IMR-90 (cell line): ENCODE measurements around the gene GPRIN2. TPM values are rescaled to one million over a fixed set of nuclear protein-coding genes. Genes with fewer than 3 reads are reported as not detected.
A peak's percentile ranks its signal among the peaks of the same experiment; 100 is the strongest.
"Not testable (repeated sequence)": the region's sequence is repeated elsewhere in the genome, so short reads cannot be mapped to it uniquely, and the experiment has no call there.

Experiments
- ATAC-seq: fragments of 200-7000 bp; cut with Tn5 transposase; 2 replicates; pipeline ENCODE4 v1.9.1; 2020; ENCODE audit warnings: low read depth, mild to moderate bottlenecking, moderate library complexity
- BruUV-seq: library from RNA; stranded (reverse); fragments of 400-500 nt; replicated peaks from 2 replicates; lab custom pipeline; 2021; lab: Mats Ljungman, UMichigan
- CTCF ChIA-PET: fragments of 300-600 bp; formaldehyde crosslinking; extraction: SDS; loops from one replicate; lab custom pipeline; 2021; ENCODE audit warnings: antibody characterized with exemption; lab: Yijun Ruan, JAX
- POLR2A ChIA-PET: fragments of 300-600 bp; sonication (Branson Sonifier 250); formaldehyde crosslinking; loops from one replicate; lab custom pipeline; 2022; ENCODE audit warnings: antibody characterized with exemption; ENCODE audit not compliant: unreplicated experiment; lab: Charles Lee
- DNase-seq: peaks from one replicate; pipeline ENCODE4 v3.0.0; 2013
- H2AFZ ChIP-seq: replicated peaks from 2 replicates; pipeline ENCODE3; 2013; ENCODE audit warnings: low read length, mild to moderate bottlenecking; ENCODE audit not compliant: poor library complexity
- H2AK5ac ChIP-seq: 2 replicates; pipeline ENCODE4 v1.6.1; 2013; ENCODE audit warnings: low read depth, low read length, inconsistent platforms
- H2AK9ac ChIP-seq: replicated peaks from 2 replicates; pipeline ENCODE3; 2013; ENCODE audit warnings: mild to moderate bottlenecking, low read depth, low read length, moderate library complexity; ENCODE audit not compliant: poor library complexity
- H2BK120ac ChIP-seq: 2 replicates; pipeline ENCODE4 v1.6.1; 2013; ENCODE audit warnings: low read depth, low read length, inconsistent platforms
- H2BK15ac ChIP-seq: 3 replicates; pipeline ENCODE4 v1.6.1; 2013; ENCODE audit warnings: low read depth, low read length, inconsistent platforms
- H2BK20ac ChIP-seq: 2 replicates; pipeline ENCODE4 v1.6.1; 2013; ENCODE audit warnings: low read depth, mild to moderate bottlenecking, inconsistent platforms, low read length, moderate library complexity
- H2BK5ac ChIP-seq: 2 replicates; pipeline ENCODE4 v1.6.1; 2013; ENCODE audit warnings: mild to moderate bottlenecking, low read depth, low read length, inconsistent platforms; ENCODE audit not compliant: poor library complexity, severe bottlenecking
- H3K14ac ChIP-seq: replicated peaks from 2 replicates; pipeline ENCODE4 v1.6.1; 2013; ENCODE audit warnings: low read depth, low read length, inconsistent platforms
- H3K18ac ChIP-seq: 2 replicates; pipeline ENCODE4 v1.6.1; 2013; ENCODE audit warnings: low read depth, low read length, control low read depth
- H3K23ac ChIP-seq: 2 replicates; pipeline ENCODE4 v1.6.1; 2013; ENCODE audit warnings: low read depth, low read length, inconsistent platforms
- H3K27ac ChIP-seq: 2 replicates; pipeline ENCODE4 v1.5.1; 2013; ENCODE audit warnings: mild to moderate bottlenecking, control low read depth, low read length; ENCODE audit not compliant: insufficient read depth
- H3K27me3 ChIP-seq: 2 replicates; pipeline ENCODE4 v1.6.1; 2013; ENCODE audit warnings: low read length; ENCODE audit not compliant: control insufficient read depth, insufficient read depth
- H3K36me3 ChIP-seq: 2 replicates; pipeline ENCODE4 v1.6.1; 2013; ENCODE audit warnings: low read length, mixed read lengths; ENCODE audit not compliant: control insufficient read depth, insufficient read depth
- H3K4ac ChIP-seq: 2 replicates; pipeline ENCODE4 v1.6.1; 2013; ENCODE audit warnings: low read depth, low read length, inconsistent platforms
- H3K4me1 ChIP-seq: 2 replicates; pipeline ENCODE4 v1.6.1; 2013; ENCODE audit warnings: low read length, mixed read lengths; ENCODE audit not compliant: control insufficient read depth, insufficient read depth
- H3K4me2 ChIP-seq: 2 replicates; pipeline ENCODE4 v1.6.1; 2013; ENCODE audit warnings: low read depth, mild to moderate bottlenecking, control low read depth, low read length, moderate library complexity
- H3K4me3 ChIP-seq: 2 replicates; pipeline ENCODE4 v1.5.1; 2013; ENCODE audit warnings: low read depth, mild to moderate bottlenecking, control low read depth, low read length, moderate library complexity; ENCODE audit not compliant: insufficient read depth
- H3K56ac ChIP-seq: 2 replicates; pipeline ENCODE4 v1.6.1; 2013; ENCODE audit warnings: low read length, inconsistent platforms; ENCODE audit not compliant: insufficient read depth; ENCODE audit errors: extremely low read depth
- H3K79me1 ChIP-seq, 2 experiments: 2 replicates each; pipeline ENCODE4 v1.6.1; 2013; ENCODE audit warnings: low read length in 2 of 2, inconsistent platforms in 1 of 2, low read depth in 1 of 2
- H3K9ac ChIP-seq: 2 replicates; pipeline ENCODE4 v1.6.1; 2013; ENCODE audit warnings: low read depth, low read length, control low read depth
- H3K9me1 ChIP-seq: 2 replicates; pipeline ENCODE4 v1.6.1; 2013; ENCODE audit warnings: low read length, inconsistent platforms; ENCODE audit not compliant: insufficient read depth
- H3K9me3 ChIP-seq: 2 replicates; pipeline ENCODE4 v1.6.1; 2013; ENCODE audit warnings: low read length; ENCODE audit not compliant: control insufficient read depth, insufficient read depth
- H4K20me1 ChIP-seq: 2 replicates; pipeline ENCODE4 v1.6.1; 2013; ENCODE audit warnings: low read length, inconsistent platforms; ENCODE audit not compliant: insufficient read depth
- H4K5ac ChIP-seq: 2 replicates; pipeline ENCODE4 v1.6.1; 2013; ENCODE audit warnings: mild to moderate bottlenecking, low read depth, low read length, control low read depth
- H4K8ac ChIP-seq, 2 experiments: 2 replicates each; pipeline ENCODE4 v1.6.1; 2013; ENCODE audit warnings: low read depth in 2 of 2, low read length in 2 of 2, control low read depth in 1 of 2, inconsistent platforms in 1 of 2
- H4K91ac ChIP-seq: 2 replicates; pipeline ENCODE4 v1.6.1; 2013; ENCODE audit warnings: low read depth, low read length, inconsistent platforms; ENCODE audit not compliant: insufficient read depth
- WGBS, 2 experiments: methylation state at CpG; one replicate each; pipeline versions ENCODE4 v1.1.5 to v1.1.7; 2013; ENCODE audit warnings: missing lambda C conversion rate in 2 of 2; ENCODE audit not compliant: insufficient read length in 1 of 2; ENCODE audit errors: extremely low coverage in 2 of 2; 5-methylcytosine and 5-hydroxymethylcytosine counted together
- dilution Hi-C: fragments of 300-500 bp; cut with HindIII; formaldehyde crosslinking; loops from one replicate; pipeline ENCODE4 v1.14.3; 2018; ENCODE audit warnings: low sequenced_read_pairs; ENCODE audit not compliant: unreplicated experiment
- in situ Hi-C: fragments of 300-500 bp; cut with MboI; formaldehyde crosslinking; loops from 3 replicates; pipeline ENCODE4 v1.14.3; 2019; ENCODE audit warnings: low sequenced_read_pairs, inconsistent platforms, mixed read lengths
- intact Hi-C: fragments of 100-400 bp; cut with micrococcal nuclease; formaldehyde crosslinking; loops from 2 replicates; pipeline ENCODE4 v1.10.0; 2022
- polyA plus RNA-seq, 3 experiments: library from polyadenylated mRNA; depleted of rRNA; stranded (reverse); fragments of >200 nt; gene quantifications; 2 replicates each; pipeline ENCODE4 v1.2.3, GENCODE V29; 2012; ENCODE audit warnings: low replicate concordance in 1 of 3
- total RNA-seq: library from RNA; depleted of rRNA; stranded (reverse); fragments of >200 nt; gene quantifications from 2 replicates; pipeline ENCODE4 v1.2.3, GENCODE V29; 2012

The GPRIN2 gene
- total and polyA plus RNA-seq, 2 of the 4 experiments (the other 2 are of a cell fraction), result under 0.01 TPM; not detected in 1

DNA sequence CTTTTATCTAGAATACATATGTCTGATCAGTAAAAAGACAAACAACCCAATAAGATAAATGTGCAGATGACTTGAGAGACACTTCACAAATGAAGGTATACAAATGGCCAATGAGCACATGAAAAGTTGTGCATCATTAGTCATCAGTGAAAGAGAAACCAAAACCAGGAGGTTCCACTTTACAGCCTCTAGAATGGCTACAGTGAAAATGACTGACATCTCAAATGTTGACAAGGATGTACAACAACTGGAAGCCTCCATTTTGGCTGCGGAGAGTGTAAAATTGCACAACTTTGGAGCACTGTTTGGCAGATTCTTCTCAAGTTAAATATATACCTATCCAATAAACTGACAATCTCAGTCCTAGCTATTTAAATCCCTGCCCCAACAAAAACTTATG, 44.1 kb upstream of the GPRIN2 start:
- H3K9me3 ChIP-seq, H2AK9ac ChIP-seq, H4K20me1 ChIP-seq, H3K4ac ChIP-seq, H3K36me3 ChIP-seq, H2BK5ac ChIP-seq, in situ Hi-C loops, H4K8ac ChIP-seq, H2AFZ ChIP-seq, H4K91ac ChIP-seq, H2BK15ac ChIP-seq, H2BK120ac ChIP-seq, H3K56ac ChIP-seq, H3K27me3 ChIP-seq, H3K9me1 ChIP-seq, ATAC-seq, POLR2A ChIA-PET, H3K18ac ChIP-seq, H3K4me2 ChIP-seq, H3K9ac ChIP-seq, CTCF ChIA-PET, H3K79me1 ChIP-seq, H3K14ac ChIP-seq, H3K4me1 ChIP-seq, BruUV-seq, H2BK20ac ChIP-seq, H3K27ac ChIP-seq, DNase-seq, H3K23ac ChIP-seq, H2AK5ac ChIP-seq, H4K5ac ChIP-seq, dilution Hi-C loops, intact Hi-C loops, H3K4me3 ChIP-seq: not testable (repeated sequence)
- no CpG with 5 or more reads among the region's 1 CpG for WGBS, 2 experiments

DNA sequence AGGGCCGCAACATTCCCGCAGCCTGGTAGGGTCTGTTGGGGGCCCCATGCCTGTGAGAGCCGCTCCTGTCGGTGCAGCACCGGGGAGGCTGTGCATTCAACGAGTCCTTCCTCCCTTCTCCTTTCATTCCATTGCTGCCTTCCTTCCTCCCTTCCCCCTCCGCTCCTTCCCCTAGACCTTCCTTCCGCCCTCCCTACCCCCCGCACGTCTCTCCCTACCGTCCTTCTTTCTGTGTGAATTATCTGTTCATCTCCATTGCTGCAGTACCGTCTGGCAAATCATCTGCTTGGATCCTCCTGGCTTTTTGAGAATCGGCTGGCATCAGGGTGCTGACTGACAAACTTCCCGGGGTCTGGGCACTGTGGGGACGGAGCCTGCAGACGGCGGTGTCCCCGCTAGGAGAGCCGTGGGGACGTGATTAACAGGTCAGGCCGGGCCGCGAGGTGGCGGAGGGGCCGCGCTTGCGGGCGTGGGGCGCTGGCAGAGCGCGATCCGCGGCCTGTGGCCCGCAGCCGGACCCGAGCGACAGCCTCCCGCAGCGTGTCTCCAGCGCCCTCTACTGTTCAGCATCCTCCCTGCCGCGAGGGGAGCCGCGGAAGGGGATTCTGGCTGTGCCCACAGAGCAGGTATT, 41.3 kb upstream of the GPRIN2 start:
- not testable (repeated sequence) for H3K4me2 ChIP-seq

More for the DNA sequence above, 41.3 kb upstream of the GPRIN2 start:
- dilution Hi-C loops, CTCF ChIA-PET, BruUV-seq, H3K14ac ChIP-seq, H2BK5ac ChIP-seq, H2BK120ac ChIP-seq, H3K27ac ChIP-seq, H4K91ac ChIP-seq, in situ Hi-C loops, H3K9me3 ChIP-seq, H3K79me1 ChIP-seq, H3K56ac ChIP-seq, H4K20me1 ChIP-seq, H2BK20ac ChIP-seq, H3K23ac ChIP-seq, H2AK5ac ChIP-seq, H3K27me3 ChIP-seq, H4K8ac ChIP-seq, H3K9ac ChIP-seq, H2AK9ac ChIP-seq, H3K4ac ChIP-seq, H3K36me3 ChIP-seq, H2BK15ac ChIP-seq, DNase-seq, H4K5ac ChIP-seq, H3K9me1 ChIP-seq, intact Hi-C loops, POLR2A ChIA-PET, H2AFZ ChIP-seq, H3K18ac ChIP-seq, H3K4me1 ChIP-seq: not testable (repeated sequence)
- peak; percentile 86 for ATAC-seq
- H3K4me3 ChIP-seq, result peak overlapping the region; percentile 39; the same call in 1 of the 2 replicates
- no CpG with 5 or more reads among the region's 44 CpGs for WGBS, 2 experiments
